ENCODE results near the gene KBTBD4. TPM values are rescaled to one million over a fixed set of nuclear protein-coding genes. Genes with fewer than 3 reads are reported as not detected.

Gene KBTBD4
- total RNA-seq, 1 experiment from 2014 or later, result 12.3 TPM

- TF ChIP-seq IRF1 (CRISPR knock-in tag; IDR thresholded peaks at IDR 0.05), result no peak
- TF ChIP-seq ZNF219 (CRISPR knock-in tag; IDR thresholded peaks at IDR 0.05; ENCODE audit: borderline replicate concordance), result no peak
- TF ChIP-seq MLX (CRISPR knock-in tag; IDR thresholded peaks at IDR 0.05), result no peak
- TF ChIP-seq, protein P1, sequence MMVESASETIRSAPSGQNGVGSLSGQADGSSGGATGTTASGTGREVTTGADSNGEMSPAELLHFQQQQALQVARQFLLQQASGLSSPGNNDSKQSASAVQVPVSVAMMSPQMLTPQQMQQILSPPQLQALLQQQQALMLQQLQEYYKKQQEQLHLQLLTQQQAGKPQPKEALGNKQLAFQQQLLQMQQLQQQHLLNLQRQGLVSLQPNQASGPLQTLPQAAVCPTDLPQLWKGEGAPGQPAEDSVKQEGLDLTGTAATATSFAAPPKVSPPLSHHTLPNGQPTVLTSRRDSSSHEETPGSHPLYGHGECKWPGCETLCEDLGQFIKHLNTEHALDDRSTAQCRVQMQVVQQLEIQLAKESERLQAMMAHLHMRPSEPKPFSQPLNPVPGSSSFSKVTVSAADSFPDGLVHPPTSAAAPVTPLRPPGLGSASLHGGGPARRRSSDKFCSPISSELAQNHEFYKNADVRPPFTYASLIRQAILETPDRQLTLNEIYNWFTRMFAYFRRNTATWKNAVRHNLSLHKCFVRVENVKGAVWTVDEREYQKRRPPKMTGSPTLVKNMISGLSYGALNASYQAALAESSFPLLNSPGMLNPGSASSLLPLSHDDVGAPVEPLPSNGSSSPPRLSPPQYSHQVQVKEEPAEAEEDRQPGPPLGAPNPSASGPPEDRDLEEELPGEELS (CRISPR knock-in tag; IDR thresholded peaks at IDR 0.05), result no peak
These were observed 32.6 kb upstream of the KBTBD4 start (continued) for GRCh38 chr11:47611348-47611794.

DNA sequence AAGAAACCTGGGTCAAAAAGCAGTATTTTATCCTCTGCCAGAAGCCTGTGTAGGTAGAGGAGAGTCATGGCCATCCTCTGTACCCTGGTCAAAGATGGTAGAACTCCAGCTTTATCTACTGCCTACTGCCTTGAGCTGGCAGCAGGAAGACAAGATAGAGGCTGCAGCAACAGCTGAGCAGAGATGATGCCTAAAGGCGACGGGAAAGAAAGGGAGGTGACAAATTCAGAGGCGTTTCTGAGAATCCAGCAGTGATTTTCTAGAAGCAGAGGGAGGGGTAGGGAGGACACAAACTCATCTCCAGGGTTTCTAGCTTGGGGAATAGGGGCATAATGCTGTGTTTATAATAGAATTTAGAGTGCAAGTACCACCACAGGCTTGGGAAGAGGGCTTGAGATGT is 30.9 kb upstream of the KBTBD4 start:
- no peak for ATAC-seq
- no peaks in the 10 kb centered on the region for H3K9me3 Mint-ChIP-seq
- DNase-seq (ENCODE audit: low spot score), result no peak
- TF ChIP-seq MAX (CRISPR knock-in tag; IDR thresholded peaks at IDR 0.05), result no peak
- no peak for TF ChIP-seq FOXK1 (CRISPR knock-in tag; IDR thresholded peaks at IDR 0.05)
- no peak for TF ChIP-seq E2F1 (CRISPR knock-in tag; IDR thresholded peaks at IDR 0.05)
- no peak for TF ChIP-seq ESRRA (CRISPR knock-in tag; IDR thresholded peaks at IDR 0.05; ENCODE audit: borderline replicate concordance)
- TF ChIP-seq PRRX2 (CRISPR knock-in tag; IDR thresholded peaks at IDR 0.05), result no peak
- TF ChIP-seq ZNF671 (CRISPR knock-in tag; IDR thresholded peaks at IDR 0.05), result no peak
- no peak for TF ChIP-seq GRHL2 (CRISPR knock-in tag; IDR thresholded peaks at IDR 0.05; ENCODE audit: insufficient replicate concordance, severe bottlenecking)
- no peak for TF ChIP-seq KAT7 (CRISPR knock-in tag; IDR thresholded peaks at IDR 0.05; ENCODE audit: borderline replicate concordance)
- TF ChIP-seq RELA (CRISPR knock-in tag; IDR thresholded peaks at IDR 0.05; ENCODE audit: borderline replicate concordance), result no peak
- no peak for TF ChIP-seq USF1 (CRISPR knock-in tag; IDR thresholded peaks at IDR 0.05)
- TF ChIP-seq, protein P1 (CRISPR knock-in tag; IDR thresholded peaks at IDR 0.05), result no peak
- no peak for TF ChIP-seq NFYB (CRISPR knock-in tag; conservative IDR thresholded peaks at IDR 0.05; ENCODE audit: low read depth)
- TF ChIP-seq, protein P2, sequence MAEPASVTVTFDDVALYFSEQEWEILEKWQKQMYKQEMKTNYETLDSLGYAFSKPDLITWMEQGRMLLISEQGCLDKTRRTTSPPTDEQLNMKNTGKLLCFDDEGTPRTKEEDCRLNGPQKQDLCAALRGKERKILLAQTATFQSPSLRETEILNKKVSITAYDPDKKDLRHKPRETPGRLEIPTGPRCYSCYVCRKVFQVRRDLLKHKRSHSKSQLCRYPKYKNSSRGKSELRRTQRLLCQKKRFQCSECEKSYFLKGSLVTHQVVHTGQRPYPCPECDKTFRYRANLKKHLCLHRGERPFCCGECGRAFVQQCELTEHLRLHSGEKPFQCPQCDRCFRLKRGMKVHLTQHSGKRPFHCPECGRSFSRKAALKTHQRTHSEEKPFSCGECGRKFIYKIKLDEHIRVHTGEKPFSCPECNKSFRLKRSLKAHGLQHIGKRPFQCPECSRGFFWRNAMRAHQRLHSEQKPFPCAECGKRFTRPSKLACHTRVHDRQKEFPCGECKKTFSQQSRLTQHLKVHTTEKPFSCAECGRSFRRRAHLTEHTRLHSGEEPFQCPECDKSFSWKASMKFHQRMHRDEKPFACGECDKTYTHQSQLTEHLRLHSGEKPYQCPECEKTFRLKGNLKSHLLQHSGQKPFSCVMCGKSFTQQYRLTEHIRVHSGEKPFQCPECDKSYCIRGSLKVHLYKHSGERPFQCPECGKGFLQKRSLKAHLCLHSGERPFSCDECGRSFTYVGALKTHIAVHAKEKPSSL (CRISPR knock-in tag; conservative IDR thresholded peaks at IDR 0.05), result no peak
- no peak for TF ChIP-seq PRDM15 (CRISPR knock-in tag; IDR thresholded peaks at IDR 0.05)
- no peak for TF ChIP-seq ATF3 (CRISPR knock-in tag; conservative IDR thresholded peaks at IDR 0.05)
- no peak for TF ChIP-seq GABPB1 (CRISPR knock-in tag; IDR thresholded peaks at IDR 0.05)
- H3K36me3 Mint-ChIP-seq, result no peaks in the 10 kb centered on the region
- no peaks in the 10 kb centered on the region for H3K4me1 Mint-ChIP-seq
- H3K27me3 Mint-ChIP-seq (ENCODE audit: low read depth), result no peaks in the 10 kb centered on the region; the same call in 1 of the 2 replicates
- H3K4me3 Mint-ChIP-seq, result no peak overlapping the region
- ChIA-PET CTCF (interaction anchor here (0.6 kb wide), 1 partner anchor 365 kb away, joined by 3 read pairs; no protein-coding TSS in a partner anchor), POLR2A (interaction anchor here (0.7 kb wide), 2 partner anchors 29 to 32 kb away, joined by 6 to 10 read pairs; no protein-coding TSS in a partner anchor)
- H3K27ac Mint-ChIP-seq, result no peak overlapping the region

All from WTC11 (cell line).